Neural cell (in vitro differentiated cells): ENCODE measurements around the gene DESI2. TPM values are rescaled to one million over a fixed set of nuclear protein-coding genes. Genes with fewer than 3 reads are reported as not detected.

Source experiments
- H2AFZ ChIP-seq: fragments of 200-600, 300-800 bp; sonication (generic), shearing (Covaris generic); 2 replicates; pipeline ENCODE4 v1.6.0; 2014; ENCODE audit warnings: low read depth, mild to moderate bottlenecking, antibody characterized with exemption, low read length, moderate library complexity
- H3F3A ChIP-seq: fragments of 200-600 bp; shearing (Covaris generic); 2 replicates; pipeline ENCODE4 v1.6.1; 2016; ENCODE audit warnings: mild to moderate bottlenecking, moderate library complexity, mixed read lengths, antibody characterized with exemption, low read length; ENCODE audit not compliant: insufficient read depth, poor library complexity, severe bottlenecking
- H3K27ac ChIP-seq: fragments of 200-600, 300-800 bp; sonication (generic), shearing (Covaris generic); 2 replicates; pipeline ENCODE4 v1.5.1; 2014; ENCODE audit warnings: mild to moderate bottlenecking, low read length, moderate library complexity
- H3K27me3 ChIP-seq: fragments of 300-800, 200-600 bp; sonication (generic), shearing (Covaris generic); 2 replicates; pipeline ENCODE4 v1.6.0; 2014; ENCODE audit warnings: mild to moderate bottlenecking, low read depth, low read length, moderate library complexity; ENCODE audit not compliant: insufficient read depth
- H3K36me3 ChIP-seq: fragments of 300-800, 200-600 bp; sonication (generic), shearing (Covaris generic); 2 replicates; pipeline ENCODE4 v1.5.1; 2014; ENCODE audit warnings: mild to moderate bottlenecking, antibody characterized with exemption, low read length, moderate library complexity; ENCODE audit not compliant: insufficient read depth
- H3K4me2 ChIP-seq: fragments of 300-800, 200-600 bp; sonication (generic), shearing (Covaris generic); 2 replicates; pipeline ENCODE4 v1.6.0; 2014; ENCODE audit warnings: mild to moderate bottlenecking, low read length
- H3K4me3 ChIP-seq: fragments of 300-800, 200-600 bp; sonication (generic), shearing (Covaris generic); 2 replicates; pipeline ENCODE4 v1.5.1; 2014; ENCODE audit warnings: mild to moderate bottlenecking, low read length, moderate library complexity
- H3K79me2 ChIP-seq: fragments of 200-600 bp; shearing (Covaris generic); replicated peaks from 2 replicates; pipeline ENCODE4 v1.6.0; 2014; ENCODE audit warnings: mild to moderate bottlenecking, low read length, moderate library complexity; ENCODE audit not compliant: insufficient read depth
- H3K9ac ChIP-seq: fragments of 300-800, 200-600 bp; sonication (generic), shearing (Covaris generic); 2 replicates; pipeline ENCODE4 v1.6.1; 2016; ENCODE audit warnings: mild to moderate bottlenecking, low read length, mixed read lengths
- H3K9me2 ChIP-seq: fragments of 200-600 bp; shearing (Covaris generic); 2 replicates; pipeline ENCODE4 v1.6.1; 2016; ENCODE audit warnings: mild to moderate bottlenecking, low read length, mixed read lengths; ENCODE audit not compliant: insufficient read depth
- H3K9me3 ChIP-seq: fragments of 200-600, 300-800 bp; sonication (generic), shearing (Covaris generic); 2 replicates; pipeline ENCODE4 v1.6.1; 2016; ENCODE audit warnings: mild to moderate bottlenecking, mixed run types, low read length, moderate library complexity, mixed read lengths
- H4K20me1 ChIP-seq: fragments of 200-600 bp; shearing (Covaris generic); 2 replicates; pipeline ENCODE4 v1.6.1; 2016; ENCODE audit warnings: mild to moderate bottlenecking, mixed run types; ENCODE audit not compliant: insufficient read depth
- CTCF ChIP-seq: fragments of 450-650 bp; IDR thresholded peaks from 2 replicates; pipeline ENCODE4 v1.5.1; 2014; ENCODE audit warnings: antibody characterized with exemption, mild to moderate bottlenecking, moderate library complexity; ENCODE audit not compliant: poor library complexity, severe bottlenecking
- EP300 ChIP-seq: fragments of 450-650 bp; conservative IDR thresholded peaks from 2 replicates; pipeline ENCODE4 v1.6.1; 2014; ENCODE audit warnings: antibody characterized with exemption, mild to moderate bottlenecking, moderate library complexity; ENCODE audit not compliant: poor library complexity, severe bottlenecking
- EZH2 ChIP-seq: fragments of 200-600, 300-800 bp; shearing (Covaris generic), sonication (generic); IDR thresholded peaks from 2 replicates; pipeline ENCODE4 v1.6.1; 2014; ENCODE audit warnings: antibody characterized with exemption, low read length, borderline replicate concordance, mild to moderate bottlenecking; ENCODE audit not compliant: insufficient read depth, poor library complexity, severe bottlenecking
- MXI1 ChIP-seq: fragments of 450-650 bp; conservative IDR thresholded peaks from 2 replicates; pipeline ENCODE4 v1.6.1; 2014; ENCODE audit warnings: antibody characterized with exemption, mild to moderate bottlenecking; ENCODE audit not compliant: poor library complexity, severe bottlenecking
- POLR2AphosphoS5 ChIP-seq: IDR thresholded peaks from 2 replicates; pipeline ENCODE4 v1.6.1; 2012
- RAD21 ChIP-seq: fragments of 450-650 bp; conservative IDR thresholded peaks from 2 replicates; pipeline ENCODE4 v1.6.1; 2014; ENCODE audit warnings: antibody characterized with exemption, mild to moderate bottlenecking, moderate library complexity
- REST ChIP-seq: IDR thresholded peaks from 2 replicates; pipeline ENCODE4 v1.6.1; 2012; ENCODE audit warnings: borderline replicate concordance
- SMC3 ChIP-seq: fragments of 450-650 bp; conservative IDR thresholded peaks from 2 replicates; pipeline ENCODE4 v1.6.1; 2014; ENCODE audit warnings: antibody characterized with exemption, mild to moderate bottlenecking, moderate library complexity; ENCODE audit not compliant: poor library complexity
- TAF1 ChIP-seq: IDR thresholded peaks from 2 replicates; pipeline ENCODE4 v1.6.1; 2012; ENCODE audit warnings: low read depth
- polyA plus RNA-seq: library from polyadenylated mRNA; depleted of rRNA; stranded (reverse); fragments of >200 nt; gene quantifications from 2 replicates; pipeline ENCODE4 v1.2.3, GENCODE V29; 2014

Gene DESI2
- polyA plus RNA-seq, 1 donor from 2014 or later, result 30.8 TPM

- Histone ChIP-seq H3K9ac (no peak overlapping the region), H3K27ac (no peak overlapping the region), H3F3A (no peaks in the 10 kb centered on the region), H4K20me1 (no peaks in the 10 kb centered on the region), H2AFZ (no peak overlapping the region), H3K9me2 (no peaks in the 10 kb centered on the region), H3K27me3 (no peaks in the 10 kb centered on the region), H3K4me3 (no peak overlapping the region), H3K9me3 (no peaks in the 10 kb centered on the region), H3K36me3 (no peaks in the 10 kb centered on the region), H3K79me2 (no peaks in the 10 kb centered on the region), H3K4me2 (no peak overlapping the region)
- TF ChIP-seq POLR2AphosphoS5 (no peak), EZH2 (no peak), REST (no peak), EP300 (no peak), TAF1 (no peak), RAD21 (no peak), CTCF (no peak), SMC3 (no peak), MXI1 (no peak)
Observed at GRCh38 chr1:244642988-244643387, 9.9 kb upstream of the DESI2 start.

GRCh38 chr1:244645414-244645813 lies 7.5 kb upstream of the DESI2 start:
- Histone ChIP-seq H2AFZ (no peak overlapping the region), H3K27ac (no peak overlapping the region), H3K79me2 (no peaks in the 10 kb centered on the region), H3K4me3 (no peak overlapping the region), H3F3A (no peaks in the 10 kb centered on the region), H3K4me2 (no peak overlapping the region), H3K9me3 (no peaks in the 10 kb centered on the region), H3K27me3 (no peaks in the 10 kb centered on the region), H3K9ac (no peak overlapping the region), H4K20me1 (no peaks in the 10 kb centered on the region), H3K9me2 (no peaks in the 10 kb centered on the region), H3K36me3 (no peaks in the 10 kb centered on the region)
- TF ChIP-seq MXI1 (no peak), POLR2AphosphoS5 (no peak), TAF1 (no peak), EZH2 (no peak), CTCF (no peak), RAD21 (no peak), REST (no peak), SMC3 (no peak), EP300 (no peak)
